ENCODE measurements around the gene ZDHHC24.

GRCh38 chr11:66532784-66533183 is 13.1 kb downstream of the ZDHHC24 start:
- TF ChIP-seq CTCF (conservative IDR thresholded peaks at IDR 0.05; ENCODE audit: low read length) (no peak), EZH2phosphoT487 (IDR thresholded peaks at IDR 0.05; ENCODE audit: borderline replicate concordance) (no peak)

Measured in Loucy (cell line).